Measurements from ENCODE around the gene GRIN1.

Gene GRIN1

GRCh38 chr9:137138722-137139467 is at the start of gene GRIN1:
Gene GRIN1 (plus strand): TSS chr9:137139154. CDS start chr9:137139487, 333 bp downstream.
- no peak for DNase-seq (ENCODE audit: low read depth in 2 of 2, low spot score in 1 of 2)

GRCh38 chr9:137089232-137089947 is 49.6 kb upstream of the GRIN1 start:
- DNase-seq (ENCODE audit: low read depth in 2 of 2, low spot score in 1 of 2) = no peak

GRCh38 chr9:137095664-137096517 is 43.1 kb upstream of the GRIN1 start:
- peak; percentile 59 to 67 for DNase-seq (ENCODE audit: low read depth in 2 of 2, low spot score in 1 of 2)

GRCh38 chr9:137096785-137097546 is 42.0 kb upstream of the GRIN1 start:
- DNase-seq (ENCODE audit: low read depth in 2 of 2, low spot score in 1 of 2) = no peak

GRCh38 chr9:137097761-137098462 is 41.0 kb upstream of the GRIN1 start:
- no peak for DNase-seq (ENCODE audit: low read depth in 2 of 2, low spot score in 1 of 2)

- DNase-seq (ENCODE audit: low read depth in 2 of 2, low spot score in 1 of 2) = no peak
These were observed 39.7 kb upstream of the GRIN1 start for GRCh38 chr9:137099231-137099630.

GRCh38 chr9:137103206-137103999 is 35.6 kb upstream of the GRIN1 start:
- DNase-seq (ENCODE audit: low read depth in 2 of 2, low spot score in 1 of 2) = no peak

GRCh38 chr9:137105814-137106661 is 32.9 kb upstream of the GRIN1 start:
- no peak for DNase-seq (ENCODE audit: low read depth in 2 of 2, low spot score in 1 of 2)

GRCh38 chr9:137106662-137107250 is 32.2 kb upstream of the GRIN1 start:
- DNase-seq (ENCODE audit: low read depth in 2 of 2, low spot score in 1 of 2) = no peak

GRCh38 chr9:137107312-137107921 is 31.5 kb upstream of the GRIN1 start:
- DNase-seq (ENCODE audit: low read depth in 2 of 2, low spot score in 1 of 2) = no peak

GRCh38 chr9:137107982-137108381 is 31.0 kb upstream of the GRIN1 start:
- no peak for DNase-seq (ENCODE audit: low read depth in 2 of 2, low spot score in 1 of 2)

- no peak for DNase-seq (ENCODE audit: low read depth in 2 of 2, low spot score in 1 of 2)
These were observed 30.2 kb upstream of the GRIN1 start for GRCh38 chr9:137108608-137109249.

- no peak for DNase-seq (ENCODE audit: low read depth in 2 of 2, low spot score in 1 of 2)
These were observed 29.5 kb upstream of the GRIN1 start for GRCh38 chr9:137109250-137110146.

- no peak for DNase-seq (ENCODE audit: low read depth in 2 of 2, low spot score in 1 of 2)
These were observed 28.6 kb upstream of the GRIN1 start for GRCh38 chr9:137110147-137110910.
